H9 (cell line): ENCODE data around the gene KCNE1. TPM values are rescaled to one million over a fixed set of nuclear protein-coding genes. Genes with fewer than 3 reads are reported as not detected.

Experiments
- DNase-seq: peaks from one replicate; pipeline ENCODE4 v3.0.0-alpha.2; 2017
- H2AFZ ChIP-seq: one replicate; pipeline ENCODE4 v1.6.1; 2013; ENCODE audit warnings: mild to moderate bottlenecking, low read length, control low read depth, moderate library complexity
- H2AK5ac ChIP-seq: 2 replicates; pipeline ENCODE4 v1.6.1; 2013; ENCODE audit warnings: low read length, control low read depth, mixed read lengths; ENCODE audit not compliant: insufficient read length
- H2BK120ac ChIP-seq: one replicate; pipeline ENCODE4 v1.6.1; 2013; ENCODE audit warnings: low read depth, mild to moderate bottlenecking, low read length, control low read depth, inconsistent platforms; ENCODE audit not compliant: poor library complexity, severe bottlenecking
- H2BK12ac ChIP-seq: 2 replicates; pipeline ENCODE4 v1.6.1; 2013; ENCODE audit warnings: low read length, control low read depth, mixed read lengths, low read depth; ENCODE audit not compliant: insufficient read length
- H2BK15ac ChIP-seq: 2 replicates; pipeline ENCODE4 v1.6.1; 2013; ENCODE audit warnings: low read depth, low read length, control low read depth
- H2BK20ac ChIP-seq: one replicate; pipeline ENCODE4 v1.6.1; 2013; ENCODE audit warnings: low read depth, mild to moderate bottlenecking, low read length, control low read depth, inconsistent platforms; ENCODE audit not compliant: poor library complexity, severe bottlenecking
- H2BK5ac ChIP-seq: 2 replicates; pipeline ENCODE4 v1.6.1; 2013; ENCODE audit warnings: low read length, control low read depth, mixed read lengths; ENCODE audit not compliant: insufficient read length
- H3K14ac ChIP-seq: 2 replicates; pipeline ENCODE4 v1.6.1; 2013; ENCODE audit warnings: low read length, control low read depth; ENCODE audit not compliant: insufficient read depth
- H3K18ac ChIP-seq: 2 replicates; pipeline ENCODE4 v1.6.1; 2013; ENCODE audit warnings: low read depth, mild to moderate bottlenecking, mixed read lengths, low read length, control low read depth; ENCODE audit not compliant: insufficient read length
- H3K23ac ChIP-seq: 2 replicates; pipeline ENCODE4 v1.6.1; 2013; ENCODE audit warnings: low read length, control low read depth, mixed read lengths, low read depth; ENCODE audit not compliant: insufficient read length
- H3K23me2 ChIP-seq: 2 replicates; pipeline ENCODE4 v1.6.1; 2013; ENCODE audit warnings: low read depth, mild to moderate bottlenecking, mixed read lengths, low read length, control low read depth; ENCODE audit not compliant: insufficient read length, poor library complexity, severe bottlenecking
- H3K27ac ChIP-seq: 2 replicates; pipeline ENCODE4 v1.5.1; 2013; ENCODE audit warnings: low read length, control low read depth, mixed read lengths, low read depth; ENCODE audit not compliant: insufficient read length
- H3K27me3 ChIP-seq: 2 replicates; pipeline ENCODE4 v1.6.1; 2013; ENCODE audit warnings: low read length, control low read depth, inconsistent platforms; ENCODE audit not compliant: insufficient read depth
- H3K4ac ChIP-seq: 2 replicates; pipeline ENCODE4 v1.6.1; 2013; ENCODE audit warnings: low read depth, mild to moderate bottlenecking, control low read depth, inconsistent platforms, low read length, moderate library complexity
- H3K4me1 ChIP-seq: 2 replicates; pipeline ENCODE4 v1.6.1; 2013; ENCODE audit warnings: low read length, control low read depth, inconsistent platforms; ENCODE audit not compliant: insufficient read depth
- H3K4me2 ChIP-seq: 2 replicates; pipeline ENCODE4 v1.6.1; 2013; ENCODE audit warnings: low read length, control low read depth, mixed read lengths; ENCODE audit not compliant: insufficient read length, insufficient read depth
- H3K56ac ChIP-seq: 2 replicates; pipeline ENCODE4 v1.6.1; 2013; ENCODE audit warnings: low read depth, mild to moderate bottlenecking, mixed read lengths, low read length, control low read depth; ENCODE audit not compliant: insufficient read length
- H3K79me1 ChIP-seq: 2 replicates; pipeline ENCODE4 v1.6.1; 2013; ENCODE audit warnings: low read depth, mild to moderate bottlenecking, moderate library complexity, low read length, control low read depth, inconsistent platforms; ENCODE audit not compliant: insufficient read depth, poor library complexity, severe bottlenecking
- H3K79me2 ChIP-seq: 2 replicates; pipeline ENCODE4 v1.6.1; 2013; ENCODE audit warnings: low read length, control low read depth, inconsistent platforms; ENCODE audit not compliant: insufficient read depth
- H3K9ac ChIP-seq: 2 replicates; pipeline ENCODE4 v1.6.1; 2013; ENCODE audit warnings: low read length, control low read depth, mixed read lengths; ENCODE audit not compliant: insufficient read length; ENCODE audit errors: extremely low read depth
- H3K9me3 ChIP-seq: one replicate; pipeline ENCODE4 v1.6.1; 2013; ENCODE audit warnings: low read depth, low read length, inconsistent platforms; ENCODE audit not compliant: control insufficient read depth
- H3T11ph ChIP-seq: one replicate; pipeline ENCODE4 v1.6.1; 2013; ENCODE audit warnings: mild to moderate bottlenecking, low read length, control low read depth, inconsistent platforms
- H4K20me1 ChIP-seq: one replicate; pipeline ENCODE4 v1.6.1; 2013; ENCODE audit not compliant: control insufficient read depth, insufficient read length, insufficient read depth
- H4K5ac ChIP-seq: 2 replicates; pipeline ENCODE4 v1.6.1; 2013; ENCODE audit warnings: low read depth, mild to moderate bottlenecking, mixed read lengths, low read length, control low read depth; ENCODE audit not compliant: insufficient read length
- H4K8ac ChIP-seq: replicated peaks from 2 replicates; pipeline ENCODE4 v1.6.1; 2013; ENCODE audit warnings: low read length, control low read depth, mixed read lengths, low read depth; ENCODE audit not compliant: insufficient read length
- H4K91ac ChIP-seq: 2 replicates; pipeline ENCODE4 v1.6.1; 2013; ENCODE audit warnings: low read depth, mild to moderate bottlenecking, moderate library complexity, mixed read lengths, low read length, control low read depth; ENCODE audit not compliant: insufficient read length
- H3K27ac Mint-ChIP-seq, 3 experiments: 2 replicates in 2 of 3; 3 replicates in 1 of 3; pipeline ENCODE4 v1.8.0; 2020 to 2021; ENCODE audit warnings: mixed read lengths in 3 of 3, mild to moderate bottlenecking in 1 of 3, moderate library complexity in 1 of 3
- H3K27me3 Mint-ChIP-seq: 2 replicates; pipeline ENCODE4 v1.8.0; 2021; ENCODE audit warnings: low read depth, mild to moderate bottlenecking, moderate library complexity, mixed read lengths
- H3K36me3 Mint-ChIP-seq, 3 experiments: 2 replicates in 2 of 3; 3 replicates in 1 of 3; pipeline ENCODE4 v1.8.0; 2020 to 2021; ENCODE audit warnings: low read depth in 3 of 3, mixed read lengths in 3 of 3; ENCODE audit not compliant: insufficient read depth in 1 of 3
- H3K4me1 Mint-ChIP-seq, 2 experiments: 2 replicates each; pipeline ENCODE4 v1.8.0; 2020; ENCODE audit warnings: mixed read lengths in 2 of 2
- H3K4me3 Mint-ChIP-seq, 2 experiments: 2 replicates in 1 of 2; 3 replicates in 1 of 2; pipeline ENCODE4 v1.8.0; 2020 to 2021; ENCODE audit warnings: mild to moderate bottlenecking in 2 of 2, mixed read lengths in 2 of 2, moderate library complexity in 1 of 2
- H3K9me3 Mint-ChIP-seq, 2 experiments: 2 replicates in 1 of 2; 3 replicates in 1 of 2; pipeline ENCODE4 v1.8.0; 2020; ENCODE audit warnings: mild to moderate bottlenecking in 2 of 2, mixed read lengths in 2 of 2, moderate library complexity in 1 of 2
- WGBS: extraction: QIAGEN DNeasy Blood & Tissue Kit; methylation state at CpG from one replicate; pipeline ENCODE4 v1.1.7; 2013; ENCODE audit warnings: missing lambda C conversion rate, low lambda C conversion rate, mixed read lengths; ENCODE audit not compliant: insufficient read length; ENCODE audit errors: extremely low coverage; 5-methylcytosine and 5-hydroxymethylcytosine counted together
- total RNA-seq: library from RNA; stranded (reverse); gene quantifications from 2 replicates; pipeline ENCODE4 v1.2.1, GENCODE V29; 2021
- TF ChIP-seq, protein P1 (sequence below): fragments of 200-600 bp; sonication (generic); conservative IDR thresholded peaks from 3 replicates; pipeline ENCODE4 v1.8.0; 2021; ENCODE audit warnings: antibody characterized with exemption, mild to moderate bottlenecking

Gene KCNE1
- total RNA-seq, 1 experiment from 2014 or later: 0.28 TPM

DNA sequence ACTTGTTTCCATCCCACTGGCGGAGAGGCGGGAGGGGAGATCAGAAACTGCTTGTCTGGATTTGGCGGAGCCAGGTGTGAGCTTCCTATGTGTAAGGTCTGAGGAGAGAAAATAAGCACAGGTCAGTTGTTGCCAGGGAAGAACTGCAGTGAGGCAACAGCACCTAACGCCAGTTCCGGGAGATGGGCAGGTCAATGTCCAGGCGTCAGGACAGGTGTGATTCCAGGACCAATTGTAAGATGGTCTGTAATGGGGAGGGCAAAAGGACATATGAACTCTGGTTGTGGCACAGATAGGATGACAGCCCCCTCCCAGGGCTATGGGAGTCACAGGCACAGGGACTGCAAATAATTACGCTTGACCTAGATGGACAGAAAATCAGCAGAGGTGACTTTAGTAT lies 9.6 kb upstream of the KCNE1 start:
- no CpG with 5 or more reads among the region's 7 CpGs for WGBS
- H3K27ac ChIP-seq: no peak overlapping the region
- H3K27me3 Mint-ChIP-seq: peaks cover 6% of the 10 kb centered on the region
- no peak overlapping the region for H3K23ac ChIP-seq
- no peak overlapping the region for H2BK5ac ChIP-seq
- H2BK120ac ChIP-seq: no peak overlapping the region
- no peak overlapping the region for H2AK5ac ChIP-seq
- no peak for DNase-seq
- H3K23me2 ChIP-seq: no peaks in the 10 kb centered on the region
- peaks cover 62 to 68% of the 10 kb centered on the region in 2 experiments for H3K4me1 Mint-ChIP-seq
- TF ChIP-seq, protein P1, sequence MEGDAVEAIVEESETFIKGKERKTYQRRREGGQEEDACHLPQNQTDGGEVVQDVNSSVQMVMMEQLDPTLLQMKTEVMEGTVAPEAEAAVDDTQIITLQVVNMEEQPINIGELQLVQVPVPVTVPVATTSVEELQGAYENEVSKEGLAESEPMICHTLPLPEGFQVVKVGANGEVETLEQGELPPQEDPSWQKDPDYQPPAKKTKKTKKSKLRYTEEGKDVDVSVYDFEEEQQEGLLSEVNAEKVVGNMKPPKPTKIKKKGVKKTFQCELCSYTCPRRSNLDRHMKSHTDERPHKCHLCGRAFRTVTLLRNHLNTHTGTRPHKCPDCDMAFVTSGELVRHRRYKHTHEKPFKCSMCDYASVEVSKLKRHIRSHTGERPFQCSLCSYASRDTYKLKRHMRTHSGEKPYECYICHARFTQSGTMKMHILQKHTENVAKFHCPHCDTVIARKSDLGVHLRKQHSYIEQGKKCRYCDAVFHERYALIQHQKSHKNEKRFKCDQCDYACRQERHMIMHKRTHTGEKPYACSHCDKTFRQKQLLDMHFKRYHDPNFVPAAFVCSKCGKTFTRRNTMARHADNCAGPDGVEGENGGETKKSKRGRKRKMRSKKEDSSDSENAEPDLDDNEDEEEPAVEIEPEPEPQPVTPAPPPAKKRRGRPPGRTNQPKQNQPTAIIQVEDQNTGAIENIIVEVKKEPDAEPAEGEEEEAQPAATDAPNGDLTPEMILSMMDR: no peak
- no peak overlapping the region for H2BK12ac ChIP-seq
- H2BK15ac ChIP-seq: no peak overlapping the region
- H3K79me2 ChIP-seq: no peaks in the 10 kb centered on the region
- H3K18ac ChIP-seq: no peak overlapping the region
- H3K4me2 ChIP-seq: no peak overlapping the region
- H3K9ac ChIP-seq: no peak overlapping the region
- no peak overlapping the region for H4K5ac ChIP-seq
- no peak overlapping the region for H3K4me3 Mint-ChIP-seq
- no peaks in the 10 kb centered on the region for H3K36me3 Mint-ChIP-seq
- no peaks in the 10 kb centered on the region for H4K20me1 ChIP-seq
- H2BK20ac ChIP-seq: no peak overlapping the region
- no peaks in the 10 kb centered on the region for H3K27me3 ChIP-seq
- peak overlapping the region in 1 of 3 experiments; percentile 62; a peak in 1 of 7 replicates for H3K27ac Mint-ChIP-seq
- H3K4me1 ChIP-seq: peaks cover 4% of the 10 kb centered on the region
- no peak overlapping the region for H3K14ac ChIP-seq
- no peak overlapping the region for H3T11ph ChIP-seq
- H3K4ac ChIP-seq: no peak overlapping the region
- no peaks in the 10 kb centered on the region; a peak in 1 of 5 replicates for H3K9me3 Mint-ChIP-seq
- no peak overlapping the region for H2AFZ ChIP-seq
- H4K91ac ChIP-seq: no peak overlapping the region
- no peaks in the 10 kb centered on the region for H3K9me3 ChIP-seq
- H3K56ac ChIP-seq: no peak overlapping the region
- H4K8ac ChIP-seq: no peak overlapping the region
- H3K79me1 ChIP-seq: no peaks in the 10 kb centered on the region
